Activated T-cell treated with anti-CD3 and anti-CD28 coated beads for 48 hours (primary cell): ENCODE measurements around the gene LTBP1.
"Not testable (repeated sequence)": the region's sequence is repeated elsewhere in the genome, so short reads cannot be mapped to it uniquely, and the experiment has no call there.

Experiments
- DNase-seq: peaks from one replicate; pipeline ENCODE4 v3.0.0-alpha.2; 2020; ENCODE audit warnings: low read depth

Gene LTBP1

GRCh38 chr2:33343387-33343895 lies 396.7 kb downstream of the LTBP1 start:
- no peak for DNase-seq

GRCh38 chr2:33344230-33344629 lies 397.5 kb downstream of the LTBP1 start:
- no peak for DNase-seq

DNA sequence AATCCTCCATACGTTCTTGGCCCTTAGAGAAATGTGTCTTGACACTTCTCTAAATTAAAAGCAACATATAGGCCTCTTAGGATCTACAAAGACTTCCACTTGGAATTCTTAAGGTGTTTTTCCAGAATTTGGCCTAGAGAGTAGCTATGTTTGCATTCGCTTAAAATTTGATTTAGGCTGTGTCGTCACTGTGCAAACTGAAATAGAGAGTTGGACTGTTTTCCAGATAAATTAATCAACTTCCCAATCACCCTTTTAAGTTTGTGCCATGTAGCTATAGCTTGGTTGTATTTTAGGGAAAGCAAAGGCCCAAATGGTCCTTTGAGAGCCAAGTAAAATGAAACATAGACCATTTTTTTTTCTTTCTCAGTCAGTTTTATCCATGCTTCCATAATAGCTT lies 401.1 kb downstream of the LTBP1 start:
- DNase-seq = no peak

GRCh38 chr2:33350632-33351031 lies 403.9 kb downstream of the LTBP1 start:
- no peak for DNase-seq

DNA sequence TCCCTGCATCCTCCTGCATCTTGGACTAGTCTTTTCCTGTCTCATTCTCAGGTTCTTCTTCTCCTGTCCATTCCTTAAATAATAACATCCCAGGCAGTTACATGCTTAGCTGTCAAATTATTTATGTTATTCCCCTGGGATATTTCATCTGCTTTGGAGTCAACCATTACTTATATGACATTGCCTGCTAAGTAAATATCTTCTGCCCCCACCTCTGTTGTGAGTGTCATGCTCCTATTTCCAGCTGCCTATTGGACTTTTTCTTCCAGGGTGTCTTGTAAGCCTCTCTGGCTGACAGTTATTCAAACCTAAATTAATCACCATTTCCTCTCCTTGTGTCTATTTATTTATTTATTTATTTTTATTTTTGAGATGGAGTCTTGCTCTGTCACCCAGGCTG lies 405.0 kb downstream of the LTBP1 start:
- DNase-seq = no peak

GRCh38 chr2:33354981-33355380 lies 408.2 kb downstream of the LTBP1 start:
- no peak for DNase-seq

DNA sequence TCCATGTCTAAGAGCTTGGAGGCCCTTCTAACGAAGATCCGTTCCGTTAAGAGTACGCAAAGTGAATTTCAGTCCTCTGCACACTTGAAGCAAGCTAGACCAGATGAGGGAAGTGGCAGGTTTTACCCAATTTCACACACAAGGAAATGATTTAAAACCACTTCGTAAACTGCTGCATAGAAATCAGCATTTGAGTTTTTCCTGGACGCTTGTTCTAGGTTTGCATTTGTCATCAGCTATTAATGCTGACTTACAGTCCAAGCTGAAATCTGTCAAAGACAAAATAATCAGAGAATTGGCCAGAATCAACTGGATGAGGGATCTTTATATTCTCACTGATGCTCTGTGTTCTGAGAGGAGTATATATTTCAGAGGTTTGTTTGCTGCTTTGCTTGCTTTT lies 412.1 kb downstream of the LTBP1 start:
- no peak for DNase-seq

DNA sequence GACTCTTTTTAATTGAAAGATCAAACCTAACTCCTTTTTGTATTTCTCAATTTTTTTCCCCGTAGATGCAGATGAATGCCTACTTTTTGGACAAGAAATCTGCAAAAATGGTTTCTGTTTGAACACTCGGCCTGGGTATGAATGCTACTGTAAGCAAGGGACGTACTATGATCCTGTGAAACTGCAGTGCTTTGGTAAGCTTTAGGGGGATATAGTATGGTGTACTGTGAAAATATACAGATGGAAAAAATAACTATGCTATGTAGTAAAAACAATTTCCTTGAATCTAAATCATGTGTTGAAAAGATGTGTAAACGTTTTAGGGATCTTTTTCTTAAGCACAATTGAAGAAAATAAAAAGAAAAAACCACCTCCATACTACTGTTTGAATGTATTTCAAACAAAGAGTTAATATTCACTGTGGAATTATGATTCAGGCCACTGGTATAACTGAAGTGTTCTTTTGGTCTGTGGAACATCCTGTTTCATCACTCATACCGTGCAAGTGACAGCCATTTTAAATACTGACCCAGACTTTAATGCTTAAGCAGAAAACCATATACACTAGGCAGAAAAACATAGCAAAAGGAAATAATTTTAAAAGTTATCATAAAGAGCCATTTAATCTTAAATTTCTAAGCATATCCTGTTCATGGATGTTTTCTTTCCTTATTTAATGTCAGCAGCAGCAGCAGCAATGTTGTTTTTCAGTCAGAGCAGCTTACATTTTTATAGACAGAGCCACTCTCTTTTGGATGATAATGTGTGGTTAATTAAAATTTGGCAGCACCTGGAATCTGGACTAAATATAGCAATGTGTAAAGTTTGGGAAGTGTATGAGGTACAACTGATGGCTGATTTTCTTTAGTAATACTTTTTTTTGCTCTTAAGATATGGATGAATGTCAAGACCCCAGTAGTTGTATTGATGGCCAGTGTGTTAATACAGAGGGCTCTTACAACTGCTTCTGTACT lies 416.9 kb downstream of the LTBP1 start:
- no peak for DNase-seq

- DNase-seq = no peak
Observed at GRCh38 chr2:33365264-33365970, 418.7 kb downstream of the LTBP1 start.

GRCh38 chr2:33366473-33366872 lies 419.7 kb downstream of the LTBP1 start:
- no peak for DNase-seq

- DNase-seq = not testable (repeated sequence)
Observed at GRCh38 chr2:33368524-33368923, 421.8 kb downstream of the LTBP1 start.

- DNase-seq = no peak
Observed at GRCh38 chr2:33369191-33369590, 422.4 kb downstream of the LTBP1 start.

- no peak for DNase-seq
Observed at GRCh38 chr2:33370636-33371265, 424.0 kb downstream of the LTBP1 start.

GRCh38 chr2:33371304-33372090 lies 424.7 kb downstream of the LTBP1 start:
- DNase-seq = no peak

- DNase-seq = no peak
Observed at GRCh38 chr2:33372940-33373553, 426.3 kb downstream of the LTBP1 start.

DNA sequence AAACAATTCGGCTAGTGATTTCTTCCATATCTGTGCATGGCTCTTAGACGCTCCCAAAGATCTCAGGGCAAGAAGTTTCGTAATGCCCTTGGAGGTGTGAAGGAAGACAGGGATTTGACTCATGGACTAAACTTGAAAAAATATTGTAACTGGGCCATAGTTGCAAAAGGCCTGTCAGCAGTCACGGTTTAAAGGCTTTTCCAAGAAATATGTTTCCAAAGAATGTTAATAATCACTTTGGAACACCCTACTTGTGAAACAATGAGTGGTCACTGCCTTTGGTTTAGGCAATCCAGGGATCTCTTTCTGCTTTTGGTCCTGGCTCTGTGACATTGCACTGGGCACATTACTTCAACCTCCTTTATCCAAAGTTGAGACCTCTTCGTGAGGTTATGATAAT lies 427.2 kb downstream of the LTBP1 start:
- DNase-seq = no peak

DNA sequence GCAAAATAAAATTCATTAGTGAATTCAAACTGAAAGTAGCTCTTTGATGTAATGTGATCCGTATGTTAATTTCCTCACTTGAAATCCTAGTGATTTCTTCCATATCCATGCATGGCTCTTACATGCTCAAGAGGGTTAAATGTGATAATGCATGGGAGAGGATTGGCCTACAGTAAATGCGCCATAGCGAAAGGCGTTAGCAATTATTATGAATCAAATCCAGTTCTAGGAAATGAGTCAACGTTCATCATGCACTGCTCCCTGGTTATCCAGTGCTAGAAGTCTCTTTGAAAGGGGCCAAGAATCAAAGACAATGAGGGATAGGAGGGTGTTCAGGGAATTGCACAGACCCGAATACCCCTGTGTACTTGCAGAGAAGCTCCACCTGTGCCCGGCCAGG lies 428.3 kb downstream of the LTBP1 start:
- no peak for DNase-seq

DNA sequence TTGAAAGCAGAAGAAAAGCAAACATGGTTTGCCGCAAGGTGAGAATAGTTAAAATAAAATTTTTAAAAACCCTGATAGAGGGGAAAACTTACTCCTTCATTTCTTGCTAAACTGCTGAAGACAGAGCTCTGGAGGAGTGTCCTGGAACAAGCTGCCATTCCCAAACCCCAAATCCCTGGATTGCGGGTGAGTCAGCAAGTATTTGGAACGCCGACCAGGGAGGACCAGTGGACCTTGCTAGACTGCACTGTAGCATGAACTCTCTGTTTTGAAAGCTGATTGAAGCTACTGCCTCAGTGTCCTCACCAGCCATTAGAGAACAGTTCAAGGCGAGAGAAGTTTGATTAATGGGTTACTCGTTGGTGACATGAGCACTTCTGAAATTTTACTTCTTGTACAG lies 430.3 kb downstream of the LTBP1 start:
- DNase-seq = no peak

GRCh38 chr2:33378556-33379210 lies 431.9 kb downstream of the LTBP1 start:
- no peak for DNase-seq

GRCh38 chr2:33380001-33380609 lies 433.4 kb downstream of the LTBP1 start:
- no peak for DNase-seq
